ENCODE data around the gene ARSB.

GRCh38 chr5:78811866-78812265 is 173.2 kb downstream of the ARSB start:
- TF ChIP-seq CTCF (IDR thresholded peaks at IDR 0.05; ENCODE audit: low read depth, low read length, poor library complexity, severe bottlenecking) (no peak), EZH2phosphoT487 (IDR thresholded peaks at IDR 0.05; ENCODE audit: borderline replicate concordance, low read length) (no peak)
